ENCODE measurements around the gene RHOF. TPM values are rescaled to one million over a fixed set of nuclear protein-coding genes. Genes with fewer than 3 reads are reported as not detected.
A peak's percentile ranks its signal among the peaks of the same experiment; 100 is the strongest.

The RHOF gene
- total and polyA plus RNA-seq, 2 of the 13 experiments (the other 11 are each of a cell fraction or from before 2014, with no cell fraction given), result 14.6 to 32.2 TPM

DNA sequence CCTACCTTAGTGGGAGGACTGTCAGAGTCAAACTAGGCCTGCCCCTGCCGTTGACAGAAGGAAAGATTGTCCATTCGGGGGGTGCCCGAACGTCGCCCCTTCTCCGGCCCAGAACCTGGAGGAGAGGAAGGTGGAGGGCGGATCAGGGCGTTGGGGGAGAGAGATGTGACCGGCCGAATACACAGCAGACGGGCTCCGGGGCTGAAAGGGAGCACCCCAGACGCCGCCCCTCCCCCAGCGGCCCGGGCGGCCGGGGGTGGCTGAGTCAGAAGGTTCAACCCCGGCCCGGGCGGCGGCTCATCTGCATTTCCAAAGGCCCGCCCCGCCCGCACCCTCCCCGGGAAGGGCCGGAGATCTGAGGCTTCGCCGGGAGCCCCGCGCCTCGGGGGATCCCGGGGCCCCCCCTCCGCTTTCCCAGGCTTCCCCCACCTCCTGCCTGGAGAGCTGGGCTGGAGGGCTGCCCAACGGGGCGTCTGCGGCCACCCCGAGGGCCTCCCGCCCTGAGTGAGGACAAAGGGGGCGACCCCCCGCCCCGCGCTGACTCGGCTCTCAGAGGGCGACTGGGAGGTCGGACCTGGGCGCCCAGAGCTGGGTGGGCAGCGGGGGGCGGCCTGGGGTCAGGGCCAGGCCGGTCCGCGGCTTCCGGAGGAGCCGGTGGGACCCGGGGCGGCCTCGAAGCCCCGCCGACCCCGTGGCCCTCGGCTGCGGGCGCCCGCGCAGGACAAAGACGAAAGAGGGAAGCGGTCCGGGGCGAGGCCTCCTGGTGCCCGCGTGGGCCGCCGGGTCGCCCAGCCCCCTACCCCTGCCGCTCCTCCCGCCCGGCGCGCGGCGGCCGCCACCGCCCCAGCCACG lies 6.6 kb upstream of the RHOF start (continued):
- TF ChIP-seq ZNF362 (CRISPR knock-in tag; IDR thresholded peaks at IDR 0.05; ENCODE audit: borderline replicate concordance) (no peak), ELF1 (CRISPR knock-in tag; IDR thresholded peaks at IDR 0.05) (no peak), ZIK1 (CRISPR knock-in tag; IDR thresholded peaks at IDR 0.05; ENCODE audit: borderline replicate concordance, low read depth) (no peak), ZNF414 (CRISPR knock-in tag; IDR thresholded peaks at IDR 0.05) (peak; percentile 24; the same call in 1 of the 2 replicates), CBFB (CRISPR knock-in tag; IDR thresholded peaks at IDR 0.05) (no peak; the same call in 1 of the 2 replicates), ZBTB44 (CRISPR knock-in tag; IDR thresholded peaks at IDR 0.05) (no peak), ZMYM3 (CRISPR knock-in tag; IDR thresholded peaks at IDR 0.05) (no peak), ZNF468 (CRISPR knock-in tag; IDR thresholded peaks at IDR 0.05) (no peak), HNF1A (IDR thresholded peaks at IDR 0.05; ENCODE audit: low read depth) (no peak), HNF1A (CRISPR knock-in tag; IDR thresholded peaks at IDR 0.05; ENCODE audit: borderline replicate concordance) (no peak), ISX (CRISPR knock-in tag; conservative IDR thresholded peaks at IDR 0.05) (no peak), DNMT1 (CRISPR knock-in tag; IDR thresholded peaks at IDR 0.05) (no peak), LBX2 (CRISPR knock-in tag; IDR thresholded peaks at IDR 0.05; ENCODE audit: borderline replicate concordance) (no peak), JARID2 (CRISPR knock-in tag; IDR thresholded peaks at IDR 0.05; ENCODE audit: insufficient replicate concordance) (no peak), CBX5 (CRISPR knock-in tag; IDR thresholded peaks at IDR 0.05; ENCODE audit: borderline replicate concordance) (no peak; the same call in 1 of the 2 replicates), RELA (CRISPR knock-in tag; IDR thresholded peaks at IDR 0.05) (no peak; the same call in 1 of the 2 replicates), RFX5 (IDR thresholded peaks at IDR 0.05; ENCODE audit: low read depth, low read length) (no peak)
- TF ChIP-seq, protein P1, sequence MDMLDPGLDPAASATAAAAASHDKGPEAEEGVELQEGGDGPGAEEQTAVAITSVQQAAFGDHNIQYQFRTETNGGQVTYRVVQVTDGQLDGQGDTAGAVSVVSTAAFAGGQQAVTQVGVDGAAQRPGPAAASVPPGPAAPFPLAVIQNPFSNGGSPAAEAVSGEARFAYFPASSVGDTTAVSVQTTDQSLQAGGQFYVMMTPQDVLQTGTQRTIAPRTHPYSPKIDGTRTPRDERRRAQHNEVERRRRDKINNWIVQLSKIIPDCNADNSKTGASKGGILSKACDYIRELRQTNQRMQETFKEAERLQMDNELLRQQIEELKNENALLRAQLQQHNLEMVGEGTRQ (IDR thresholded peaks at IDR 0.05; ENCODE audit: low read depth, low read length), result no peak
- TF ChIP-seq, protein P1 (CRISPR knock-in tag; IDR thresholded peaks at IDR 0.05; ENCODE audit: borderline replicate concordance), result no peak

Measured in HepG2 (cell line).